PC-3 (cell line): ENCODE results near the gene CAMSAP1.

ENCODE experiments used
- CTCF ChIP-seq: fragments of 300-600 bp; sonication (generic); conservative IDR thresholded peaks from 2 replicates; pipeline ENCODE4 v1.5.1; 2017; ENCODE audit warnings: antibody characterized with exemption, low read depth, mild to moderate bottlenecking, low read length
- EZH2 ChIP-seq: fragments of 300-600 bp; sonication (generic); IDR thresholded peaks from one replicate; pipeline ENCODE4 v1.6.1; 2017; ENCODE audit warnings: antibody characterized with exemption, mild to moderate bottlenecking, low read length; ENCODE audit not compliant: unreplicated experiment
- EZH2phosphoT487 ChIP-seq: fragments of 300-600 bp; sonication (generic); IDR thresholded peaks from 2 replicates; pipeline ENCODE4 v1.6.1; 2018; ENCODE audit warnings: mild to moderate bottlenecking, antibody characterized with exemption, low read length, borderline replicate concordance

GRCh38 chr9:135768516-135769218 is 138.7 kb downstream of the CAMSAP1 start:
- no peak for TF ChIP-seq CTCF
- TF ChIP-seq EZH2: no peak
- no peak for TF ChIP-seq EZH2phosphoT487
